BLaER1 treated with 17β-estradiol and CSF1 and Interleukin-3, amounts not matched to agents 10 nM and 100 nM (cell line): ENCODE measurements around the gene HS3ST3B1.

Experiments used
- H3K27ac ChIP-seq, 11 experiments: shearing (Covaris generic); formaldehyde crosslinking; 2 replicates each; pipeline ENCODE4 v1.8.1; 2022
- H3K27me3 ChIP-seq, 11 experiments: shearing (Covaris generic); formaldehyde crosslinking; 2 replicates each; pipeline ENCODE4 v1.8.1; 2022
- H3K36me3 ChIP-seq, 11 experiments: shearing (Covaris generic); formaldehyde crosslinking; 2 replicates each; pipeline ENCODE4 v1.8.1; 2022
- H3K4me1 ChIP-seq, 10 experiments: shearing (Covaris generic); formaldehyde crosslinking; 2 replicates each; pipeline ENCODE4 v1.8.1; 2022
- H3K4me2 ChIP-seq, 11 experiments: shearing (Covaris generic); formaldehyde crosslinking; 2 replicates each; pipeline ENCODE4 v1.8.1; 2022
- H3K4me3 ChIP-seq, 10 experiments: shearing (Covaris generic); formaldehyde crosslinking; 2 replicates each; pipeline ENCODE4 v1.8.1; 2022
- H3K9ac ChIP-seq, 11 experiments: shearing (Covaris generic); formaldehyde crosslinking; 2 replicates each; pipeline ENCODE4 v1.8.1; 2022
- H3K9me3 ChIP-seq, 11 experiments: shearing (Covaris generic); formaldehyde crosslinking; replicated peaks in 1 of 11; 2 replicates each; pipeline ENCODE4 v1.8.1; 2022
- H4K20me1 ChIP-seq, 11 experiments: shearing (Covaris generic); formaldehyde crosslinking; 2 replicates each; pipeline ENCODE4 v1.8.1; 2022
- Cebpa-rat ChIP-seq, 11 experiments: shearing (Covaris generic); IDR thresholded peaks; 2 replicates each; pipeline ENCODE4 v1.8.1; 2022

The HS3ST3B1 gene

DNA sequence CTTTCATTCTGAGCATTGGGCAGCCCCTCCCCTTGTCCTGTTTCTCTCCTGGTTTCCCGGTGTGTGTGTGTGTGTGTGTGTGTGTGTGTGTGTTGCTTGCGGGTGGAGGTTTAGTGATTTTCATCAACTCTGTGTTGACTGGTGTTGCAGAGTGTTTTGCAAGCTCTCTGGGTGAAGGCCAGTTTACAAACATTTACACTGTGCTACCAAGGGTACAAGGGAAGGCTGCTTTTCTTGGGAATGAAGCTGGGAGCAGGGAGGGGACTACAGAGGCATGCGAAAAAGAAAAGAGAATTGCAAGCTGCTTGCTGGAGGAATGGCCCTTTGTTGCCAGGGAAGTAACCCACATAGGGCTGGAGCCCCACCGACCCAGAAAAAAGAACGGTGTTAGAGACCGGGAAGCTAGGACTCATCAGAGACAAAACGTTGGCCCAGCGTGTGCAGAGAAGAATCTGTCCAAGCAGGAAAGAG lies 29.6 kb downstream of the HS3ST3B1 start:
- peaks cover 44 to 88% (median 79%) of the 10 kb centered on the region in 10 experiments for H3K4me1 ChIP-seq
- no peak overlapping the region for H3K4me3 ChIP-seq

DNA sequence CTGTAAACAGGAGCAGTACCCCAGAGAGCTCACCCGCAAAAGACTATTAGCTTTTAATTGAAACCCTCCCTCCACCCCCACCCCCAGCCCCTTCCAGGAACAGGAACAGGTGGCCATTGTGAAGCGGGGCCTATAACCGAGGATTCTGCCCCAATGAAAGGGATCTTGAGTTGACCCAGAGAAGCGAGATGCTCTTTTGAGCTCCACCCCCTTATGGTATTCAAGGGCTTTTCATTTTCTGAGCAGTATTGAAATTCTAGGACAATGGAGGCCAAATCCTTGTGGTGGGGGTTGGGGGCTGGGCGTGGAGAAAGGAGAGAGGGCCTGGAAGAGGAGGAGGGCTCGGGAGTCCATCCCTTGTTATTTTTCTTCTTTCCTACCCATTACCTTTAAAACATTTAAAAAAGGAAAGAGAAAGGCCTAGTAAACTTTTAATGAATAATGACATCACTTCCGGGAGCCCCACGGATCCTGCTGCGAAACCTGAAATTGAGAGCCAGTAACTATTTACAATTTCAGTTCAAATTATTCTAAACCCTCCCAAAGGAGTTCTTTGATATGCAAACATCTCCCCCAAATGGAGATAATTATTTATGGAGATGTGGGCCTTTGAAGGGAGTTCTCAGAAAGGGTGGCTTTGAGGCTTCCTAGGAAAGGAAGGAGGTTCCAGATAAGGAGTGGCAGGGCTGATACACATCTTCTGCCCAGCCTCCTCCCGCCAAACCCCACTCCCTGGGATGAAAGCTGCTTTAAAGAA lies 30.5 kb downstream of the HS3ST3B1 start:
- Histone ChIP-seq H3K4me3 (no peak overlapping the region), H3K4me2 (peak overlapping the region in 3 of 11 experiments; percentile 17 to 86 (median 81); a peak in 4 of 22 replicates), H3K36me3 (peaks cover 0 to 57% (median 18%) of the 10 kb centered on the region in 11 experiments; a peak in 12 of 22 replicates), H3K9ac (no peak overlapping the region), H4K20me1 (peaks cover 0 to 20% (median 5%) of the 10 kb centered on the region in 11 experiments; a peak in 4 of 22 replicates), H3K4me1 (peaks cover 44 to 88% (median 79%) of the 10 kb centered on the region in 10 experiments), H3K9me3 (peaks cover 0 to 34% (median 14%) of the 10 kb centered on the region in 11 experiments; a peak in 13 of 22 replicates), H3K27ac (peak overlapping the region in 3 of 11 experiments; percentile 19 to 39 (median 31); a peak in 2 of 22 replicates), H3K27me3 (no peaks in the 10 kb centered on the region)
- no peak for TF ChIP-seq Cebpa-rat (IDR thresholded peaks at IDR 0.05)

More for the DNA sequence above, 29.6 kb downstream of the HS3ST3B1 start:
- Histone ChIP-seq H3K9ac (no peak overlapping the region), H3K9me3 (peaks cover 0 to 40% (median 14%) of the 10 kb centered on the region in 11 experiments; a peak in 13 of 22 replicates), H3K27ac (peak overlapping the region in 4 of 11 experiments; percentile 4 to 42 (median 13); a peak in 2 of 22 replicates), H3K27me3 (no peaks in the 10 kb centered on the region), H3K36me3 (peaks cover 0 to 61% (median 18%) of the 10 kb centered on the region in 11 experiments; a peak in 12 of 22 replicates), H4K20me1 (peaks cover 0 to 17% (median 5%) of the 10 kb centered on the region in 11 experiments; a peak in 4 of 22 replicates), H3K4me2 (peak overlapping the region; percentile 36 to 73 (median 54))
- TF ChIP-seq Cebpa-rat (IDR thresholded peaks at IDR 0.05) = no peak

DNA sequence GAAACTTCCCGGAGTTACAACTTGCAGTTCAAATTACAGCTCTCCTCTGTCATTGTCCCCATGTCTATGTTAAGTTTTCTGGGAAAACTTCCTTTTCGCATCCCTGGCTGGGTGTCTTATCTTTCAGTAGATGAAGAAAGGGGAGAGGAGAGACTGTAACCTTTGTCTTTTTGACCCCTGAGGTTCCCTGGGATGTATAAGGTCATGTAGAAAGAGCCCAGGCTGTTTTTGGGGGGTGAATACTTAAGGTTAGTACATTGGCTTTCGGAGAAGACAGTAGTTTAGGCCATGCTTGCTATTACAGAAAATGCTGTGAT lies 31.1 kb downstream of the HS3ST3B1 start:
- Histone ChIP-seq H3K4me1 (peaks cover 47 to 92% (median 83%) of the 10 kb centered on the region in 10 experiments), H3K9ac (no peak overlapping the region), H3K27me3 (no peaks in the 10 kb centered on the region), H3K4me2 (peak overlapping the region in 4 of 11 experiments; percentile 10 to 86 (median 49); a peak in 3 of 22 replicates), H3K4me3 (no peak overlapping the region), H4K20me1 (peaks cover 0 to 20% (median 5%) of the 10 kb centered on the region in 11 experiments; a peak in 4 of 22 replicates), H3K9me3 (peaks cover 0 to 29% (median 14%) of the 10 kb centered on the region in 11 experiments; a peak in 13 of 22 replicates), H3K27ac (peak overlapping the region in 4 of 11 experiments; percentile 16 to 39 (median 25); a peak in 3 of 22 replicates), H3K36me3 (peaks cover 0 to 51% (median 17%) of the 10 kb centered on the region in 11 experiments; a peak in 12 of 22 replicates)
- no peak for TF ChIP-seq Cebpa-rat (IDR thresholded peaks at IDR 0.05)

DNA sequence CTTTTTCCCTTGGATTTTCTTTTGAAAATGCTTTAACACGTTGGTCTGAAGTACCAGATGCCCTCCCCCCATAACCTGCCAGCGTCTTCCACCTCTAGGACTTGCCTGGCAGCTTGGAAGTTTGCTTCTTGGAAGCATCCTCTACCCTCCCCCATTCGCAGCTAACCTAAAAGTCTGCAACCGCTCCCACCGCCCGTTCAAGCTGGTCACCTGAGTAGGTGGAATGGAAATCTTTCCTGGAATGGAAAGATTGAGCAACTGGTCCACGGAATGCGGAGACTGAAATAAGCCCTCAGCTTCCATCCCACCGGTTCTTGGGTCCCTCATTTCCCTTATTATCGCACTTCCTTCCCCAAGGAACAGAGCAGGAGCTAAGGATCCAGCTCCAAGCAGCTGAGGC lies 31.4 kb downstream of the HS3ST3B1 start:
- peaks cover 0 to 50% (median 16%) of the 10 kb centered on the region in 11 experiments; a peak in 12 of 22 replicates for H3K36me3 ChIP-seq
- H3K4me3 ChIP-seq = no peak overlapping the region
- H3K4me1 ChIP-seq = peaks cover 47 to 96% (median 87%) of the 10 kb centered on the region in 10 experiments
- peak overlapping the region in 4 of 11 experiments; percentile 16 to 39 (median 25); a peak in 2 of 22 replicates for H3K27ac ChIP-seq
- H3K9ac ChIP-seq = no peak overlapping the region
- H3K9me3 ChIP-seq = peaks cover 0 to 26% (median 12%) of the 10 kb centered on the region in 11 experiments; a peak in 13 of 22 replicates
- no peak for TF ChIP-seq Cebpa-rat (IDR thresholded peaks at IDR 0.05)
- peak overlapping the region in 5 of 11 experiments; percentile 10 to 89 (median 81); a peak in 4 of 22 replicates for H3K4me2 ChIP-seq
- no peaks in the 10 kb centered on the region for H3K27me3 ChIP-seq
- H4K20me1 ChIP-seq = peaks cover 0 to 24% (median 5%) of the 10 kb centered on the region in 11 experiments; a peak in 5 of 22 replicates

DNA sequence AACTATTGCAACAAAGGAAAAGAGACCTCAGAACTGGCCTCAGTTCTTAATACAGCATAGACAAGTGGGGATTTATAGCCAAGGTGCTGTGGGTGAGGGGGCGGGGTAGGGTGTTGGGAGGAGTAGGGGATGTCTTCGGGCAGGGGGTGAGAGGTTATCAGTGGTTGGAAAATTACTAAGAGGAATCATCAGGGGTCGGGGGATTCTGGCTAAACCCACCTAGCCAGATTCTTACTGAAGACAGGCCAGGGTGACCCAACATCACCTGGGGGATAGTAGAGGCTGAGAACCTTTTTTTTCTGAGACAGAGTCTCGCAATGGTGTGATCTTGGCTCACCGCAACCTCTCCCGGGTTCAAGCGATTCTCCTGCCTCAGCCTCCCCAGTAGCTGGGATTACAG lies 32.6 kb downstream of the HS3ST3B1 start:
- Histone ChIP-seq H4K20me1 (peaks cover 0 to 35% (median 5%) of the 10 kb centered on the region in 11 experiments; a peak in 7 of 22 replicates), H3K27ac (peak overlapping the region in 8 of 11 experiments; percentile 40 to 69 (median 62); a peak in 16 of 22 replicates), H3K4me2 (peak overlapping the region; percentile 65 to 91 (median 81)), H3K4me1 (peaks cover 47 to 98% (median 93%) of the 10 kb centered on the region in 10 experiments), H3K27me3 (no peaks in the 10 kb centered on the region), H3K9ac (no peak overlapping the region), H3K4me3 (no peak overlapping the region), H3K9me3 (peaks cover 0 to 26% (median 10%) of the 10 kb centered on the region in 11 experiments; a peak in 13 of 22 replicates), H3K36me3 (peaks cover 0 to 46% (median 24%) of the 10 kb centered on the region in 11 experiments; a peak in 11 of 22 replicates)
- no peak for TF ChIP-seq Cebpa-rat (IDR thresholded peaks at IDR 0.05)

DNA sequence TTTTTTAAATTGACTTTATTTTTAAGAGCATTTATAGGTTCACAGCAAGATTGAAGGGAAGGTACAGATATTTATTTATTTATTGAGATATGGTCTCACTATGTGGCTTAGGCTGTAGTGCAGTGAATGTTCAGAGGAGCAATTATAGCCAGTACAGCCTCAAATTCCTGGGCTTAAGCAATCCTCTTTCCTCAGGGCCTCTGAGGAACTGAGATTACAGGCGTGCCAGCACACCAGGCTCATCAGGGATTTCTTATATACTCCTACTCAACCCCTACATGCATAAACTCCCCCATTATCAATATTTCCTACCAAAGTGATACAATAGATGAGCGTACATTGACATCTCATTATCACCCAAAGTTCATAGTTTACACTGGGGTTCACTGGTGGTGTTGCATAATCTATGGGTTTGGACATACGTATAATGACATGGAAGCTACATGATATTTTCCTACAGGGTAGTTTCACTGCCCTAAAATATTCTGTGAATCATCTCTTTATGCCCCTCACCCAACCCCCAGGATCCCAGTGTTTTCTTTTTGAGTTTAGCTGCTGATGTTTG lies 33.5 kb downstream of the HS3ST3B1 start:
- Histone ChIP-seq H3K4me1 (peaks cover 47 to 98% (median 93%) of the 10 kb centered on the region in 10 experiments), H4K20me1 (peaks cover 0 to 43% (median 10%) of the 10 kb centered on the region in 11 experiments; a peak in 14 of 22 replicates), H3K27ac (peak overlapping the region; percentile 40 to 69 (median 53); a peak in 21 of 22 replicates), H3K9ac (peak overlapping the region in 7 of 11 experiments; percentile 5 to 61 (median 36); a peak in 10 of 22 replicates), H3K9me3 (peaks cover 0 to 26% (median 10%) of the 10 kb centered on the region in 11 experiments; a peak in 13 of 22 replicates), H3K36me3 (peaks cover 0 to 45% (median 24%) of the 10 kb centered on the region in 11 experiments; a peak in 11 of 22 replicates), H3K4me3 (peak overlapping the region in 2 of 10 experiments; percentile 21 to 49; a peak in 3 of 20 replicates), H3K4me2 (peak overlapping the region; percentile 65 to 91 (median 81)), H3K27me3 (no peaks in the 10 kb centered on the region)
- peak in 5 of 11 experiments; percentile 7 to 55 (median 27); a peak in 4 of 22 replicates for TF ChIP-seq Cebpa-rat (IDR thresholded peaks at IDR 0.05)

DNA sequence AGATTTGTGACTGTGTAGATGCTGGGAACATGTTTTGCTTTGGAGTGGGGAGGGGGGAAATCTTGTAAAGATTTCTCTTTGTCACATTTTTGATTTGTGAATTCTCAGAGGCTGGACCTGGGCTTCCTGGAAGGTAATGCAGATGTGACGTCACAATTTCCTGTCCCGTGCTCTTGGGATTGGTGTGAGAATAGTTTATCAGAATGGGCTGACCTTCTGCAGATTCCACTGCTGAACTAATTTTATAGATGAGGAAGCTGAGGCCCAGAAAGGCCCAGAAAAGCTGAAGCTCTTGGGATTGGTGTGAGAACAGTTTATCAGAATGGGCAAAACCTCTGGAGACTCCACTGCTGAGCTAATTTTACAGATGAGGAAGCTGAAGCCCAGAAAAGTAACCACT lies 34.0 kb downstream of the HS3ST3B1 start:
- H3K9me3 ChIP-seq = peaks cover 0 to 26% (median 10%) of the 10 kb centered on the region in 11 experiments; a peak in 13 of 22 replicates
- peaks cover 48 to 98% (median 93%) of the 10 kb centered on the region in 10 experiments for H3K4me1 ChIP-seq
- H4K20me1 ChIP-seq = peaks cover 0 to 49% (median 14%) of the 10 kb centered on the region in 11 experiments; a peak in 16 of 22 replicates
- peaks cover 0 to 46% (median 24%) of the 10 kb centered on the region in 11 experiments; a peak in 11 of 22 replicates for H3K36me3 ChIP-seq
- peak overlapping the region in 4 of 10 experiments; percentile 12 to 49 (median 24); a peak in 5 of 20 replicates for H3K4me3 ChIP-seq
- H3K27ac ChIP-seq = peak overlapping the region; percentile 40 to 69 (median 53); a peak in 21 of 22 replicates
- TF ChIP-seq Cebpa-rat (IDR thresholded peaks at IDR 0.05) = no peak
- peak overlapping the region in 7 of 11 experiments; percentile 5 to 61 (median 36); a peak in 9 of 22 replicates for H3K9ac ChIP-seq
- H3K27me3 ChIP-seq = no peaks in the 10 kb centered on the region
- H3K4me2 ChIP-seq = peak overlapping the region; percentile 65 to 91 (median 81)

DNA sequence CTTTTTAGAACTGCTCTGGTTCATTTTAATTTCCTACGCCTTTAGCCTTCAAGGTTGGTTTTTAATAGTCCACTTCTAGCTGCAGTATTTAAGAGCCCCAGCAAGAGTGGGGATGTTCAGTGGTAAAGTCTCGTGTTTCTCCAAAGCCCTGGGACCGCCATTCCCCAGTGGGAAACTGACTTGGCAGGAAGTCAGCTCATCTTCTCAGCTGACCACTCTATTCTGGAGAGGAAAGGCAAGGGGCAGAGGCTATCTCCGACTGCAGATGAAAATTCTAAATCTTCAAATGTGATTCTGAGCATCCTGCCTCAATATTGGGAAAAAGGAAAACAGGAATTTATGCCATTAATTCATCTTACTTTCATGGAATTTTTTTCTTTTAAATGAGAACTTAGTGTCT lies 35.5 kb downstream of the HS3ST3B1 start:
- Histone ChIP-seq H4K20me1 (peaks cover 6 to 64% (median 29%) of the 10 kb centered on the region in 11 experiments; a peak in 20 of 22 replicates), H3K36me3 (peaks cover 0 to 41% (median 23%) of the 10 kb centered on the region in 11 experiments; a peak in 11 of 22 replicates), H3K27me3 (peaks cover 0 to 1% (median 0%) of the 10 kb centered on the region in 11 experiments; a peak in 2 of 22 replicates), H3K27ac (0 out of 22 replicates have a peak overlapping the region, but pooled peaks of 2 of the 11 experiments have one; percentile 51 to 69), H3K4me1 (peaks cover 54 to 100% (median 95%) of the 10 kb centered on the region in 10 experiments), H3K9ac (no peak overlapping the region), H3K4me3 (no peak overlapping the region), H3K9me3 (peaks cover 0 to 23% (median 10%) of the 10 kb centered on the region in 11 experiments; a peak in 13 of 22 replicates), H3K4me2 (peak overlapping the region; percentile 65 to 91 (median 81); a peak in 21 of 22 replicates)
- no peak for TF ChIP-seq Cebpa-rat (IDR thresholded peaks at IDR 0.05)
